B cell (primary cell): ENCODE results near the gene HMGXB3. TPM values are rescaled to one million over a fixed set of nuclear protein-coding genes. Genes with fewer than 3 reads are reported as not detected.

Experiments
- ATAC-seq: fragments of 200-7000 bp; cut with Tn5 transposase; one replicate; pipeline ENCODE4 v1.10.0; 2021; ENCODE audit warnings: low read depth, mild to moderate bottlenecking, moderate number of reproducible peaks, moderate library complexity
- CTCF ChIA-PET: fragments of 350-600 bp; sonication (Branson Sonifier 250); formaldehyde crosslinking; loops from one replicate; lab custom pipeline; 2021; ENCODE audit warnings: antibody characterized with exemption, inconsistent platforms; lab: Charles Lee
- POLR2A ChIA-PET: fragments of 350-600 bp; sonication (Branson Sonifier 250); formaldehyde crosslinking; loops from one replicate; lab custom pipeline; 2021; ENCODE audit warnings: antibody characterized with exemption; lab: Charles Lee
- DNase-seq: peaks from one replicate; pipeline ENCODE4 v3.0.0; 2013
- H2AFZ ChIP-seq: 2 replicates; pipeline ENCODE4 v1.6.1; 2012; ENCODE audit warnings: mild to moderate bottlenecking, low read depth, low read length; ENCODE audit not compliant: insufficient read depth, poor library complexity, severe bottlenecking
- H3K27ac ChIP-seq, 2 donors: 1 replicate in 1 of 2; 2 replicates in 1 of 2; pipeline ENCODE4 v1.5.1; 2012 to 2013; ENCODE audit warnings: low read length in 2 of 2, mild to moderate bottlenecking in 2 of 2, moderate library complexity in 1 of 2
- H3K27me3 ChIP-seq, 4 experiments: fragments of 200-600 bp in 1 of 4; sonication (generic) in 1 of 4; replicated peaks in 1 of 4; 1 replicate in 2 of 4; 2 replicates in 2 of 4; pipeline versions ENCODE4 v1.6.1 to v1.7.0; 2013 to 2016; ENCODE audit warnings: low read length in 3 of 4, mild to moderate bottlenecking in 2 of 4, mixed read lengths in 1 of 4, moderate library complexity in 1 of 4; ENCODE audit not compliant: insufficient read depth in 4 of 4, control insufficient read depth in 3 of 4; ENCODE audit errors: control extremely low read depth in 1 of 4
- H3K36me3 ChIP-seq, 2 experiments: replicated peaks in 1 of 2; 1 replicate in 1 of 2; 2 replicates in 1 of 2; pipeline versions ENCODE4 v1.6.1 to v1.7.1; 2013; ENCODE audit warnings: low read length in 1 of 2; ENCODE audit not compliant: insufficient read depth in 2 of 2, control insufficient read depth in 1 of 2; ENCODE audit errors: control extremely low read depth in 1 of 2, extremely low read depth in 1 of 2
- H3K4me1 ChIP-seq, 2 donors: fragments of 200-600 bp in 1 of 2; sonication (generic) in 1 of 2; 1 replicate in 1 of 2; 2 replicates in 1 of 2; pipeline versions ENCODE4 v1.5.1 to v1.6.1; 2013 to 2017; ENCODE audit warnings: low read length in 2 of 2; ENCODE audit not compliant: control insufficient read depth in 2 of 2, insufficient read depth in 2 of 2
- H3K4me2 ChIP-seq: replicated peaks from 2 replicates; pipeline ENCODE3; 2012; ENCODE audit warnings: mild to moderate bottlenecking, low read depth, low read length; ENCODE audit not compliant: poor library complexity, severe bottlenecking
- H3K4me3 ChIP-seq, 5 experiments: fragments of 200-600 bp in 1 of 5; sonication (generic) in 1 of 5; 1 replicate in 3 of 5; 2 replicates in 2 of 5; pipeline versions ENCODE4 v1.5.1 to v1.7.0; 2011 to 2016; ENCODE audit warnings: low read length in 4 of 5, mild to moderate bottlenecking in 4 of 5, low read depth in 2 of 5, control low read depth in 1 of 5, moderate library complexity in 1 of 5; ENCODE audit not compliant: insufficient read depth in 1 of 5; ENCODE audit errors: control extremely low read depth in 1 of 5, extremely low read depth in 1 of 5
- H3K79me2 ChIP-seq: fragments of 200-600 bp; sonication (generic); one replicate; pipeline ENCODE4 v1.6.0; 2016; ENCODE audit warnings: low read length; ENCODE audit not compliant: control insufficient read depth, insufficient read depth
- H3K9ac ChIP-seq: fragments of 200-600 bp; sonication (generic); 2 replicates; pipeline ENCODE4 v1.6.1; 2017; ENCODE audit warnings: mild to moderate bottlenecking, low read length, moderate library complexity
- H3K9me3 ChIP-seq, 3 donors: one replicate each; pipeline versions ENCODE4 v1.6.1 to v1.7.1; 2013; ENCODE audit warnings: low read length in 2 of 3; ENCODE audit not compliant: control insufficient read depth in 2 of 3, insufficient read depth in 1 of 3; ENCODE audit errors: control extremely low read depth in 1 of 3
- H4K20me1 ChIP-seq: 2 replicates; pipeline ENCODE4 v1.6.0; 2012; ENCODE audit warnings: mild to moderate bottlenecking, low read length; ENCODE audit not compliant: insufficient read depth, control insufficient read depth, poor library complexity, severe bottlenecking
- H3K27ac Mint-ChIP-seq: one replicate; pipeline ENCODE4 v1.8.0; 2021; ENCODE audit warnings: mixed read lengths
- H3K27me3 Mint-ChIP-seq: one replicate; pipeline ENCODE4 v1.8.0; 2021; ENCODE audit warnings: mixed read lengths
- H3K4me1 Mint-ChIP-seq: one replicate; pipeline ENCODE4 v1.8.0; 2021; ENCODE audit warnings: mixed read lengths
- H3K4me3 Mint-ChIP-seq: one replicate; pipeline ENCODE4 v1.8.0; 2021; ENCODE audit warnings: mixed read lengths
- H3K9me3 Mint-ChIP-seq: one replicate; pipeline ENCODE4 v1.8.0; 2022; ENCODE audit warnings: mixed read lengths; ENCODE audit not compliant: insufficient read depth
- EZH2 ChIP-seq: IDR thresholded peaks from 2 replicates; pipeline ENCODE4 v1.6.1; 2012; ENCODE audit warnings: borderline replicate concordance, low read depth, mild to moderate bottlenecking, moderate library complexity, low read length; ENCODE audit not compliant: insufficient read depth, poor library complexity, severe bottlenecking
- WGBS: methylation state at CpG from one replicate; pipeline ENCODE4 v1.1.5; 2013; ENCODE audit warnings: missing lambda C conversion rate; ENCODE audit not compliant: insufficient coverage; 5-methylcytosine and 5-hydroxymethylcytosine counted together
- intact Hi-C: fragments of 100-400 bp; cut with micrococcal nuclease; formaldehyde crosslinking; loops from one replicate; pipeline ENCODE4 v1.10.0; 2022
- polyA plus RNA-seq: library from polyadenylated mRNA; depleted of rRNA; stranded (reverse); fragments of >200 nt; gene quantifications from 2 replicates; pipeline ENCODE4 v1.2.3, GENCODE V29; 2012
- total RNA-seq, 2 donors: library from RNA; stranded (reverse); fragments of 120-200 nt in 1 of 2; gene quantifications; 1 replicate in 1 of 2; 2 replicates in 1 of 2; pipeline versions ENCODE4 v1.2.3 to v1.2.4, GENCODE V29; 2013 to 2022
- TF ChIP-seq, protein P1 (sequence below): fragments of 200-600 bp; IDR thresholded peaks from one replicate; pipeline ENCODE4 v1.8.0; 2022; ENCODE audit warnings: antibody characterized with exemption, mild to moderate bottlenecking

HMGXB3 gene
- total and polyA plus RNA-seq, 2 donors (not counting 1 experiment from before 2014, with no cell fraction given), result 28.5 to 35.7 TPM

DNA sequence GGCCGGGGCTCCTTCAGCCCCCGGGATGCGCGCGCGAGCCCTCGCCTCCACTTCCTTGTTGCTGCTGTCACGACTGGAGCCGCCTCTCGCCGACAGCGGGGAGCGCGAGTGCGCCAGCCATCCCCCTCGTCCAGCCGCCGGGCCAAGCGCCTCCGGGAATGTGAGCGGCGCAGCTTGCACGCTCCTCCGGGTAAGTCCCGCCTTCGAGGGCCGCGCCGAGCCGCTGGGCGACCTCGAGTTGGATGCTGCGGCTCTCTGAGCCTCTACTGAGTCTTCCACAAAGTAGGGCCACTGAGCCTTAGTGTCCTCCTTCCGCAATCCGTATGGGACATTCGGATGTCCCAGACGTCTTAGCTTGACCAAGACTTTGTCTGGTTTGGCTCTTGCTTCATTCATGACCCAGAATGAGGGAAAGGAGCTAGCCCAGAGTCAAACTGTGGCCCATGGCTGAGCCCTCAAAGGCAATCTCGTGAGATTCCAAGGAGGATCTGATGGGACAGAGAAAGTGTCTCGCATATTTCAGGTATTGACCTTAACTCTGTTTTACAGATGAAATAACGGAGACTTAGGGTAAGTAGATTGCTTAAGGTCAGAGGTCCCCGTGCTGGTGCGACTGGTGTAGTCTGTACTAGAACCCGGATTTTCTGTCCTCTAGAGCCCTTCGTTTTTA, 586 bp downstream of the HMGXB3 start:
- peaks cover 3 to 12% of the 10 kb centered on the region in 2 experiments for H3K36me3 ChIP-seq
- intact Hi-C loops, result loop anchor here (1.0 to 2.0 kb wide), 4 partner anchors 11 to 450 kb away; partner anchors contain the start of genes CSNK1A1, PPARGC1B and SLC26A2
- POLR2A ChIA-PET, result interaction anchor here (1.3 to 1.7 kb wide), 3 partner anchors 10 to 41 kb away, joined by 3 to 9 read pairs (median 4); partner anchors contain the start of gene SLC26A2
- Mint-ChIP-seq H3K27me3 (no peaks in the 10 kb centered on the region), H3K4me3 (peak overlapping the region; percentile 89), H3K9me3 (no peaks in the 10 kb centered on the region), H3K4me1 (peaks cover 37% of the 10 kb centered on the region), H3K27ac (peak overlapping the region; percentile 95)
- peaks cover 44% of the 10 kb centered on the region for H3K79me2 ChIP-seq
- H3K4me1 ChIP-seq, result peaks cover 21 to 23% of the 10 kb centered on the region in 2 donors
- CTCF ChIA-PET, result interaction anchor here (0.9 to 2.6 kb wide), 6 partner anchors 10 to 364 kb away, joined by 3 to 12 read pairs (median 4); no protein-coding TSS in a partner anchor
- whole genome bisulfite sequencing, result under 1% methylated on average over 42 of the region's 44 CpGs
- H3K9me3 ChIP-seq, result no peaks in the 10 kb centered on the region
- DNase-seq (no peak), ATAC-seq (no peak)
- no peaks in the 10 kb centered on the region for H3K27me3 ChIP-seq
- peaks cover 17% of the 10 kb centered on the region for H4K20me1 ChIP-seq
- peak overlapping the region; percentile 80 for H3K9ac ChIP-seq
- H2AFZ ChIP-seq, result peak overlapping the region; percentile 93
- H3K4me2 ChIP-seq, result peak overlapping the region; percentile 88
- TF ChIP-seq EZH2, result no peak
- TF ChIP-seq, protein P1, sequence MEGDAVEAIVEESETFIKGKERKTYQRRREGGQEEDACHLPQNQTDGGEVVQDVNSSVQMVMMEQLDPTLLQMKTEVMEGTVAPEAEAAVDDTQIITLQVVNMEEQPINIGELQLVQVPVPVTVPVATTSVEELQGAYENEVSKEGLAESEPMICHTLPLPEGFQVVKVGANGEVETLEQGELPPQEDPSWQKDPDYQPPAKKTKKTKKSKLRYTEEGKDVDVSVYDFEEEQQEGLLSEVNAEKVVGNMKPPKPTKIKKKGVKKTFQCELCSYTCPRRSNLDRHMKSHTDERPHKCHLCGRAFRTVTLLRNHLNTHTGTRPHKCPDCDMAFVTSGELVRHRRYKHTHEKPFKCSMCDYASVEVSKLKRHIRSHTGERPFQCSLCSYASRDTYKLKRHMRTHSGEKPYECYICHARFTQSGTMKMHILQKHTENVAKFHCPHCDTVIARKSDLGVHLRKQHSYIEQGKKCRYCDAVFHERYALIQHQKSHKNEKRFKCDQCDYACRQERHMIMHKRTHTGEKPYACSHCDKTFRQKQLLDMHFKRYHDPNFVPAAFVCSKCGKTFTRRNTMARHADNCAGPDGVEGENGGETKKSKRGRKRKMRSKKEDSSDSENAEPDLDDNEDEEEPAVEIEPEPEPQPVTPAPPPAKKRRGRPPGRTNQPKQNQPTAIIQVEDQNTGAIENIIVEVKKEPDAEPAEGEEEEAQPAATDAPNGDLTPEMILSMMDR, result no peak
- peak overlapping the region; percentile 83 to 87 for H3K27ac ChIP-seq
- H3K4me3 ChIP-seq, result peak overlapping the region; percentile 48 to 90 (median 83)
